H1 (cell line): ENCODE measurements around the gene ZGLP1. TPM values are rescaled to one million over a fixed set of nuclear protein-coding genes. Genes with fewer than 3 reads are reported as not detected.

ENCODE experiments used
- CHD7 ChIP-seq: fragments of 300-600 bp; sonication (generic); IDR thresholded peaks from 2 replicates; pipeline ENCODE4 v1.7.1; 2012; ENCODE audit warnings: low read length, moderate library complexity, mild to moderate bottlenecking, inconsistent platforms; ENCODE audit not compliant: insufficient replicate concordance
- POU5F1 ChIP-seq: IDR thresholded peaks from 2 replicates; pipeline ENCODE4 v1.6.1; 2011; ENCODE audit warnings: low read depth, mild to moderate bottlenecking, low read length, moderate library complexity
- polyA plus RNA-seq, 7 experiments: library from polyadenylated mRNA; depleted of rRNA in 3 of 7; stranded (reverse) in 5 of 7; unstranded in 2 of 7; fragments of >200 nt in 5 of 7; fragments of 200-250 nt in 2 of 7; gene quantifications; 1 replicate in 5 of 7; 2 replicates in 1 of 7; 4 replicates in 1 of 7; pipeline versions ENCODE4 v1.2.1 to v1.2.3, GENCODE V29; 2011 to 2013; ENCODE audit warnings: missing spikeins in 2 of 7, mixed read lengths in 2 of 7
- total RNA-seq: library from RNA; stranded (reverse); fragmentation: NEBNext Ultra II Directional; extraction: Animal tissue kit (Norgen Biotek cat#: 25700); gene quantifications from 2 replicates; pipeline ENCODE4 v1.2.1, GENCODE V29; 2021

The ZGLP1 gene
- total and polyA plus RNA-seq, 2 of the 8 experiments (the other 6 are each of a cell fraction or from before 2014, with no cell fraction given), result 4.2 to 5.1 TPM

DNA sequence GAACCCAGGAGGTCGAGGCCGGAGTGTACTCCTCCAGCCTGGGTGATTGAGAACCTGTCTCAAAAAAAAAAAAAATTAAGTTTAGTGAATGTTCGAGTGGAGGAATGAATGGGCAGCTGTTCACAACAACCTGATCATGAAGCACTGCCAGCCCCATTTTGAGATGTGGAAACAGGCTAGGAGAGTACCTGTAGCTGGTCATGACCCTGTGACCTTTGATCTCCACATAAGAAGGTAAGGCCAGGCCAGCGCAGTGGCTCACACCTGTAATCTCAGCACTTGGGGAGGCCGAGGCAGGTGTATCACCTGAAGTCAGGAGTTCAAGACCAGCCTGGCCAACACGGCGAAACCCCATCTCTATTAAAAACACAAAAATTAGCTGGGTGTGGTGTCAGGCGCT lies 16.1 kb upstream of the ZGLP1 start (continued):
- TF ChIP-seq CHD7, result no peak
- TF ChIP-seq POU5F1, result no peak
